A673 (cell line): ENCODE data around the gene RPTOR. TPM values are rescaled to one million over a fixed set of nuclear protein-coding genes. Genes with fewer than 3 reads are reported as not detected.

Experiments
- BruUV-seq: library from RNA; stranded (reverse); fragments of 400-500 nt; replicated peaks from 2 replicates; lab custom pipeline; 2021; lab: Mats Ljungman, UMichigan
- CTCF ChIA-PET: fragments of 300-600 bp; sonication (Branson Sonifier 250); formaldehyde crosslinking; loops from one replicate; lab custom pipeline; 2022; ENCODE audit warnings: antibody characterized with exemption; lab: Charles Lee
- POLR2A ChIA-PET: fragments of 300-600 bp; sonication (Branson Sonifier 250); formaldehyde crosslinking; loops from one replicate; lab custom pipeline; 2022; ENCODE audit warnings: antibody characterized with exemption; ENCODE audit not compliant: low non-redundant PET; lab: Charles Lee
- DNase-seq: peaks from one replicate; pipeline ENCODE4 v3.0.0-alpha.2; 2015; ENCODE audit warnings: low spot score
- H3K27ac ChIP-seq: fragments of 200-600 bp; sonication (generic); 2 replicates; pipeline ENCODE4 v1.5.1; 2016; ENCODE audit warnings: mixed run types, low read depth, mild to moderate bottlenecking, mixed read lengths, antibody characterized with exemption, low read length; ENCODE audit not compliant: poor library complexity, severe bottlenecking
- H3K27me3 ChIP-seq: fragments of 200-600 bp; sonication (generic); replicated peaks from 2 replicates; pipeline ENCODE4 v1.6.1; 2017; ENCODE audit warnings: mixed run types, low read depth, mild to moderate bottlenecking, mixed read lengths, antibody characterized with exemption, low read length; ENCODE audit not compliant: insufficient read depth, poor library complexity
- H3K36me3 ChIP-seq: fragments of 200-600 bp; sonication (generic); 2 replicates; pipeline ENCODE4 v1.6.1; 2016; ENCODE audit warnings: mixed run types, mild to moderate bottlenecking, mixed read lengths, antibody characterized with exemption, low read length; ENCODE audit not compliant: insufficient read depth, poor library complexity, severe bottlenecking
- H3K4me1 ChIP-seq: fragments of 200-600 bp; sonication (generic); 2 replicates; pipeline ENCODE4 v1.6.1; 2017; ENCODE audit warnings: mixed run types, mild to moderate bottlenecking, mixed read lengths, antibody characterized with exemption, low read length; ENCODE audit not compliant: insufficient read depth, poor library complexity, severe bottlenecking
- H3K4me3 ChIP-seq: fragments of 200-600 bp; sonication (generic); 2 replicates; pipeline ENCODE4 v1.5.1; 2016; ENCODE audit warnings: low read depth, mixed run types, mild to moderate bottlenecking, mixed read lengths, low read length; ENCODE audit not compliant: poor library complexity, severe bottlenecking
- H3K9me3 ChIP-seq: fragments of 200-600 bp; sonication (generic); 2 replicates; pipeline ENCODE4 v1.6.1; 2016; ENCODE audit warnings: mixed run types, low read depth, mild to moderate bottlenecking, mixed read lengths, antibody characterized with exemption, low read length; ENCODE audit not compliant: poor library complexity, severe bottlenecking
- EZH2 ChIP-seq: fragments of 200-600 bp; sonication (generic); IDR thresholded peaks from 2 replicates; pipeline ENCODE4 v1.6.1; 2017; ENCODE audit warnings: borderline replicate concordance, low read depth, mild to moderate bottlenecking, mixed read lengths, antibody characterized with exemption, low read length; ENCODE audit not compliant: poor library complexity, severe bottlenecking
- intact Hi-C: fragments of 100-400 bp; cut with micrococcal nuclease; formaldehyde crosslinking; loops from one replicate; pipeline ENCODE4 v1.10.0; 2022; ENCODE audit not compliant: unreplicated experiment
- total RNA-seq: library from RNA; stranded (reverse); gene quantifications from 2 replicates; pipeline ENCODE4 v1.2.3, GENCODE V29; 2021
- TF ChIP-seq, protein P1 (sequence below): fragments of 300-800, 200-600 bp; sonication (generic); conservative IDR thresholded peaks from 2 replicates; pipeline ENCODE4 v1.5.1; 2017; ENCODE audit warnings: low read depth, mild to moderate bottlenecking, antibody characterized with exemption, low read length, moderate library complexity, mixed read lengths

The RPTOR gene
- total RNA-seq, 1 experiment from 2014 or later: 55.2 TPM

DNA sequence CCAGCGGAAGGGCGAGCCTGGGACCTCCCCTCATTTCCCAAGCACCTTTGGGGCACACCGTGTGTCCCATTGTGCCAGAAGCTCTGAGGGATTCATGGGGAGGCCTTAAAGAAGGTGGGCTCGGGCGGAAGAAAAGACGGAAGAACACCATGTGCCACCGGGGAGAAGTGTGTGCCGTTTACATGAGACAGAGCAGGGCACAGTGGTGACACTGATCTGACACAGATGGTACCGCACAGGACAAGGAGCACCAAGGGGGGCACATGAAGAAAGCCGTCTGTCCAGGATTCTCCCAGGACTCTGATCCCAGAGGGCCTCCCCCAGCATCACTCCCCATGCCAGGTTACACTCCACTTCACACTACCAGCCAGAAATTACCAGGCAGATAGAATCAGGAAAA, 318.3 kb downstream of the RPTOR start:
- Histone ChIP-seq H3K27me3 (no peaks in the 10 kb centered on the region), H3K4me1 (peaks cover 16% of the 10 kb centered on the region), H3K36me3 (no peaks in the 10 kb centered on the region), H3K9me3 (no peaks in the 10 kb centered on the region), H3K27ac (no peak overlapping the region), H3K4me3 (no peak overlapping the region)
- intact Hi-C loops: no loop called here
- no peak for DNase-seq
- TF ChIP-seq EZH2: no peak
- TF ChIP-seq, protein P1, sequence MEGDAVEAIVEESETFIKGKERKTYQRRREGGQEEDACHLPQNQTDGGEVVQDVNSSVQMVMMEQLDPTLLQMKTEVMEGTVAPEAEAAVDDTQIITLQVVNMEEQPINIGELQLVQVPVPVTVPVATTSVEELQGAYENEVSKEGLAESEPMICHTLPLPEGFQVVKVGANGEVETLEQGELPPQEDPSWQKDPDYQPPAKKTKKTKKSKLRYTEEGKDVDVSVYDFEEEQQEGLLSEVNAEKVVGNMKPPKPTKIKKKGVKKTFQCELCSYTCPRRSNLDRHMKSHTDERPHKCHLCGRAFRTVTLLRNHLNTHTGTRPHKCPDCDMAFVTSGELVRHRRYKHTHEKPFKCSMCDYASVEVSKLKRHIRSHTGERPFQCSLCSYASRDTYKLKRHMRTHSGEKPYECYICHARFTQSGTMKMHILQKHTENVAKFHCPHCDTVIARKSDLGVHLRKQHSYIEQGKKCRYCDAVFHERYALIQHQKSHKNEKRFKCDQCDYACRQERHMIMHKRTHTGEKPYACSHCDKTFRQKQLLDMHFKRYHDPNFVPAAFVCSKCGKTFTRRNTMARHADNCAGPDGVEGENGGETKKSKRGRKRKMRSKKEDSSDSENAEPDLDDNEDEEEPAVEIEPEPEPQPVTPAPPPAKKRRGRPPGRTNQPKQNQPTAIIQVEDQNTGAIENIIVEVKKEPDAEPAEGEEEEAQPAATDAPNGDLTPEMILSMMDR: no peak
- BruUV-seq: no TSS peak
- CTCF ChIA-PET: no interaction called here
- POLR2A ChIA-PET: no interaction called here

DNA sequence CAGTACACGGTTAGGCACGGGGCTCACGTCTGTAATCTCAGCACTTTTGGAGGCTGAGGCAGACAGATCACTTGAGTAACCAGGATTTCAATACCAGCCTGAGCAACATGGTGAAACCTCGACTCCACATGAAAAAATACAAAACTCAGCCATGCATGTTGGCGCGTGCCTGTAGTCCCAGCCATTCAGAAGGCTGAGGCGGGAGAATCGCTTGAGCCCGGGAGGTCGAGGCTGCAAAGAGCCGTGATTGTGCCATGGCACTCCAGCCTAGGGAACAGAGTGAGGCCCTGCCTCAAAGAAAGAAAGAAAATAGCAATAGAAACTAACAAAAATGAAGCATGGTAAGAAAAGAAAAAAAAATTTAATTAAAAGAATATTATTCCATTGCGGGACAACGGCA, 319.0 kb downstream of the RPTOR start:
- Histone ChIP-seq H3K36me3 (no peaks in the 10 kb centered on the region), H3K4me3 (no peak overlapping the region), H3K27ac (no peak overlapping the region), H3K4me1 (peaks cover 16% of the 10 kb centered on the region), H3K27me3 (no peaks in the 10 kb centered on the region), H3K9me3 (no peaks in the 10 kb centered on the region)
- BruUV-seq: no TSS peak
- ChIA-PET POLR2A (no interaction called here), CTCF (no interaction called here)
- intact Hi-C loops: no loop called here
- TF ChIP-seq, protein P1: no peak
- no peak for TF ChIP-seq EZH2
- no peak for DNase-seq

DNA sequence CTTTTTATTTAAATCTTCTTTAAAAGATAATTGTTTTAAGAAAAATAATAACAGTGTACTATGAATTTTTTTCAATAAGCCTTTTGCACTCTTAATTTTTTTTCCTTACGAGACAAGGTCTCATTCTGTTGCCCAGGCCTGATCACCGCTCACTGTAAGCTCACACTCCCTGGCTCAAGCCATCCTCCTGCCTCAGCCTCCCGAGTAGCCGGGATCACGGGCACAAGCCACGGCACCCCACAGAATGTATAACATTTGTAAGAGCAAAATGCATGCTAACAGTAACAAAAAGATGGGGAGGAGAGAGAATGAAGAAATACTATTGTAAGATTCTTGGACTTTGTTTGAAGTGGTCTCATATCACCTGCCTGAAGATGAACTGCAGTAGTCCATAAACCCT, 320.1 kb downstream of the RPTOR start:
- no peak overlapping the region for H3K4me3 ChIP-seq
- DNase-seq: no peak
- TF ChIP-seq EZH2: no peak
- H3K27me3 ChIP-seq: no peaks in the 10 kb centered on the region
- intact Hi-C loops: loop anchor here (5.0 kb wide), 1 partner anchor 118 kb away; no protein-coding TSS in a partner anchor
- ChIA-PET CTCF (no interaction called here), POLR2A (no interaction called here)
- peaks cover 6% of the 10 kb centered on the region for H3K4me1 ChIP-seq
- BruUV-seq: no TSS peak
- no peaks in the 10 kb centered on the region for H3K36me3 ChIP-seq
- H3K9me3 ChIP-seq: no peaks in the 10 kb centered on the region
- H3K27ac ChIP-seq: no peak overlapping the region

DNA sequence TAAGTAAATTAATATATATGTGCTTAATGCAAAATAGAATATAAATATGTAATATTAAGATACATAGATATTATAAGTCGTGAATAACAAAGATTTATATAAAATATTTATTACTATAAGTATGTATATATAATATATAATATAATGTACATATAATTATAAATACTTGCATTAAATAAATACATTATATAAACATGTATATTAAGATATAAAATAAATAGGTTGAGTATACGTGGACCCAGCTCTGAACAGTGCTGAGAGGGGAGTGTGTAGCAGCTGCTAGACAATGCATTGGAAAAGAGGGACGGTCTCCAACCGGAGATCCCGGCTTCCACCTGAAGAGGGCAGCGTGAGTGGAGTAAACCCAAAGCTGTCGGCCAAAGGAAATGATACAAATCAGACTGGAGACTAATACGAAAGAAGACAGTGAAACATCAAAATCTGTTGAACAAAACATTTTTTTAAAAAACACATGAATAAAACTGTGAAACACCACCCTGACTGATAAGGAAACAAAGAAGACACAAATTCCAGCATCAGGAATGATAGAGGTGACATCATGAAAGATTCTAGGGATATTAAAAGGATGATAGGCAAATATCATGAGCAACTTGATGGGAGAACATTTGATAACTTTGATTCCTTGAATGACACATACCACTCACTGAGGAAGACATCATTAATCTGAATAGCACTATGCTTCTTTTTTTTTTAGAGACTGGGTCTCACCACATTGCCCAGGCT, 321.6 kb downstream of the RPTOR start:
- Histone ChIP-seq H3K9me3 (no peaks in the 10 kb centered on the region), H3K4me3 (no peak overlapping the region), H3K4me1 (no peaks in the 10 kb centered on the region), H3K27ac (no peak overlapping the region), H3K36me3 (no peaks in the 10 kb centered on the region), H3K27me3 (no peaks in the 10 kb centered on the region)
- intact Hi-C loops: loop anchor here (5.0 kb wide), 1 partner anchor 116 kb away; no protein-coding TSS in a partner anchor
- BruUV-seq: no TSS peak
- DNase-seq: peak; percentile 77
- ChIA-PET CTCF (no interaction called here), POLR2A (no interaction called here)
- no peak for TF ChIP-seq EZH2
- TF ChIP-seq, protein P1: peak; percentile 84
